HepG2 (cell line): ENCODE measurements around the gene C14orf119. TPM values are rescaled to one million over a fixed set of nuclear protein-coding genes. Genes with fewer than 3 reads are reported as not detected.

ENCODE experiments used
- ATAC-seq: fragments of 200-7000 bp; cut with Tn5 transposase; 3 replicates; pipeline ENCODE4 v1.9.1; 2020; ENCODE audit warnings: mild to moderate bottlenecking, moderate library complexity
- BruUV-seq: library from RNA; stranded (reverse); fragments of 400-500 nt; replicated peaks from 2 replicates; lab custom pipeline; 2021; lab: Mats Ljungman, UMichigan
- CTCF ChIA-PET: fragments of 300-600 bp; formaldehyde crosslinking; extraction: SDS; loops from one replicate; lab custom pipeline; 2021; ENCODE audit warnings: low total read pairs, inconsistent platforms, low intra/inter-chr PET ratio; lab: Yijun Ruan, JAX
- POLR2A ChIA-PET: fragments of 350-600 bp; sonication (Branson Sonifier 250); formaldehyde crosslinking; loops from one replicate; lab custom pipeline; 2020; ENCODE audit warnings: antibody characterized with exemption, inconsistent platforms; lab: Yijun Ruan, JAX
- DNase-seq: peaks from one replicate; pipeline ENCODE4 v3.0.0-alpha.2; 2015; ENCODE audit warnings: low spot score
- FAIRE-seq: peaks from 3 replicates; lab custom pipeline; 2011; peaks lifted over from hg19 to GRCh38; lab: Jason Lieb, UNC
- H2AFZ ChIP-seq: one replicate; pipeline ENCODE4 v1.6.1; 2011; ENCODE audit warnings: low read length, inconsistent platforms
- H3K27ac ChIP-seq: fragments of 300-600 bp; 3 replicates; pipeline ENCODE4 v1.8.0; 2011; ENCODE audit warnings: mixed run types, mild to moderate bottlenecking, mixed read lengths, low read length, inconsistent platforms; ENCODE audit not compliant: insufficient read depth; ENCODE audit errors: extremely low read length
- H3K27me3 ChIP-seq, 2 experiments: fragments of 200-600 bp in 1 of 2; 2 replicates in 1 of 2; 3 replicates in 1 of 2; pipeline versions ENCODE4 v1.6.0 to v1.8.0; 2011; ENCODE audit warnings: low read length in 2 of 2, mild to moderate bottlenecking in 2 of 2, moderate library complexity in 2 of 2, inconsistent platforms in 1 of 2; ENCODE audit not compliant: insufficient read depth in 2 of 2, control insufficient read depth in 1 of 2
- H3K36me3 ChIP-seq, 2 experiments: fragments of 200-600 bp in 1 of 2; replicated peaks in 1 of 2; 2 replicates in 1 of 2; 3 replicates in 1 of 2; pipeline versions ENCODE4 v1.5.1 to v1.8.0; 2011; ENCODE audit warnings: low read length in 2 of 2, inconsistent platforms in 1 of 2; ENCODE audit not compliant: insufficient read depth in 2 of 2, control insufficient read depth in 1 of 2
- H3K4me1 ChIP-seq: 2 replicates; pipeline ENCODE4 v1.5.1; 2012; ENCODE audit warnings: low read length, inconsistent platforms; ENCODE audit not compliant: insufficient read depth
- H3K4me2 ChIP-seq: 2 replicates; pipeline ENCODE4 v1.6.0; 2011; ENCODE audit warnings: low read depth, low read length, inconsistent platforms
- H3K4me3 ChIP-seq, 3 experiments: fragments of 200-600 bp in 1 of 3; sonication (generic), shearing (Covaris generic) in 1 of 3; replicated peaks in 1 of 3; 2 replicates each; pipeline ENCODE4 v1.5.1; 2011 to 2016; ENCODE audit warnings: low read length in 3 of 3, inconsistent platforms in 2 of 3, low read depth in 2 of 3, mild to moderate bottlenecking in 2 of 3, control low read depth in 1 of 3, mixed read lengths in 1 of 3; ENCODE audit not compliant: insufficient read depth in 1 of 3
- H3K79me2 ChIP-seq: one replicate; pipeline ENCODE4 v1.6.1; 2011; ENCODE audit warnings: low read length, inconsistent platforms; ENCODE audit not compliant: insufficient read depth
- H3K9ac ChIP-seq: 2 replicates; pipeline ENCODE4 v1.6.0; 2011; ENCODE audit warnings: mild to moderate bottlenecking, low read depth, low read length, inconsistent platforms; ENCODE audit not compliant: insufficient read depth
- H3K9me3 ChIP-seq: 2 replicates; pipeline ENCODE4 v1.5.1; 2012; ENCODE audit warnings: mild to moderate bottlenecking, low read length
- H4K20me1 ChIP-seq: 2 replicates; pipeline ENCODE4 v1.6.0; 2011; ENCODE audit warnings: inconsistent platforms, mild to moderate bottlenecking, low read length, moderate library complexity; ENCODE audit not compliant: insufficient read depth
- ARHGAP35 ChIP-seq: sonication (generic); formaldehyde crosslinking; IDR thresholded peaks from 2 replicates; pipeline ENCODE4 v1.9.0; 2022; ENCODE audit warnings: mild to moderate bottlenecking, inconsistent platforms, moderate library complexity, missing genetic modification reagents, borderline replicate concordance
- BORCS8-MEF2B ChIP-seq: sonication (generic); formaldehyde crosslinking; IDR thresholded peaks from 2 replicates; pipeline ENCODE4 v1.8.0; 2022; ENCODE audit warnings: mild to moderate bottlenecking, missing genetic modification reagents
- CSRNP1 ChIP-seq: sonication (generic); formaldehyde crosslinking; IDR thresholded peaks from 2 replicates; pipeline ENCODE4 v1.8.1; 2023; ENCODE audit warnings: mild to moderate bottlenecking, missing genetic modification reagents
- DNMT1 ChIP-seq: sonication (generic); formaldehyde crosslinking; IDR thresholded peaks from 2 replicates; pipeline ENCODE4 v1.5.1; 2020; ENCODE audit warnings: mild to moderate bottlenecking, missing genetic modification reagents
- HHEX ChIP-seq: IDR thresholded peaks from 2 replicates; pipeline ENCODE4 v1.6.1; 2016; ENCODE audit warnings: control low read depth
- IKZF4 ChIP-seq: sonication (generic); formaldehyde crosslinking; IDR thresholded peaks from 2 replicates; pipeline ENCODE4 v1.5.1; 2020; ENCODE audit warnings: borderline replicate concordance, mild to moderate bottlenecking, low read depth, missing genetic modification reagents; ENCODE audit errors: not compliant biosample characterization
- RAD51 ChIP-seq: fragments of 450-650 bp; IDR thresholded peaks from 2 replicates; pipeline ENCODE4 v1.6.1; 2016; ENCODE audit warnings: borderline replicate concordance
- RCOR2 ChIP-seq: IDR thresholded peaks from 2 replicates; pipeline ENCODE4 v1.6.1; 2016; ENCODE audit warnings: missing biosample characterization, missing genetic modification reagents
- RXRB ChIP-seq: IDR thresholded peaks from 2 replicates; pipeline ENCODE4 v1.6.1; 2016; ENCODE audit warnings: borderline replicate concordance, missing genetic modification reagents, missing compliant biosample characterization
- SNAPC2 ChIP-seq: sonication (generic); formaldehyde crosslinking; IDR thresholded peaks from 2 replicates; pipeline ENCODE4 v1.8.1; 2022; ENCODE audit warnings: mild to moderate bottlenecking, missing genetic modification reagents
- SRY ChIP-seq: sonication (generic); formaldehyde crosslinking; IDR thresholded peaks from 2 replicates; pipeline ENCODE4 v1.8.0; 2022; ENCODE audit warnings: mild to moderate bottlenecking, missing genetic modification reagents
- THYN1 ChIP-seq: sonication (generic); formaldehyde crosslinking; IDR thresholded peaks from 2 replicates; pipeline ENCODE4 v1.8.1; 2023; ENCODE audit warnings: low read depth, mild to moderate bottlenecking, moderate library complexity, missing genetic modification reagents, borderline replicate concordance
- ZFP37 ChIP-seq: sonication (generic); formaldehyde crosslinking; IDR thresholded peaks from 2 replicates; pipeline ENCODE4 v1.4.0; 2020; ENCODE audit warnings: missing genetic modification reagents, borderline replicate concordance
- ZNF18 ChIP-seq: sonication (generic); formaldehyde crosslinking; IDR thresholded peaks from 2 replicates; pipeline ENCODE4 v1.8.0; 2022; ENCODE audit warnings: mild to moderate bottlenecking, missing genetic modification reagents; ENCODE audit not compliant: insufficient replicate concordance
- ZNF234 ChIP-seq: sonication (generic); formaldehyde crosslinking; conservative IDR thresholded peaks from 2 replicates; pipeline ENCODE4 v1.5.1; 2020; ENCODE audit warnings: mild to moderate bottlenecking, missing genetic modification reagents
- ZNF331 ChIP-seq: sonication (generic); formaldehyde crosslinking; IDR thresholded peaks from 2 replicates; pipeline ENCODE4 v1.4.0; 2020; ENCODE audit warnings: missing genetic modification reagents
- ZNF44 ChIP-seq: sonication (generic); formaldehyde crosslinking; IDR thresholded peaks from 2 replicates; pipeline ENCODE4 v1.5.1; 2020; ENCODE audit warnings: mild to moderate bottlenecking, missing genetic modification reagents
- ZNF598 ChIP-seq: sonication (generic); formaldehyde crosslinking; IDR thresholded peaks from 2 replicates; pipeline ENCODE4 v1.5.1; 2020; ENCODE audit warnings: mild to moderate bottlenecking, missing genetic modification reagents, borderline replicate concordance
- ZNF781 ChIP-seq: sonication (generic); formaldehyde crosslinking; IDR thresholded peaks from 2 replicates; pipeline ENCODE4 v1.5.1; 2020; ENCODE audit warnings: borderline replicate concordance, mild to moderate bottlenecking, missing genetic modification reagents; ENCODE audit errors: not compliant biosample characterization
- WGBS: methylation state at CpG from one replicate; pipeline ENCODE4 v1.1.6; 2017; ENCODE audit warnings: low lambda C conversion rate; 5-methylcytosine and 5-hydroxymethylcytosine counted together
- in situ Hi-C: cut with HindIII; loops from 2 replicates; pipeline ENCODE4 v1.10.0; 2017; ENCODE audit warnings: low pct_unique_long_range_greater_than_20kb; ENCODE audit not compliant: extremely low pct_ligation_motif_present
- intact Hi-C: fragments of 100-400 bp; cut with micrococcal nuclease; formaldehyde crosslinking; loops from one replicate; pipeline ENCODE4 v1.10.0; 2022; ENCODE audit not compliant: unreplicated experiment
- polyA plus RNA-seq, 8 experiments: library from polyadenylated mRNA; depleted of rRNA in 3 of 8; stranded (reverse) in 7 of 8; unstranded in 1 of 8; fragments of >200 nt; fragmentation: Illumina TruSeq in 4 of 8; extraction: Trizol in 4 of 8; gene quantifications; 2 replicates each; pipeline versions ENCODE4 v1.2.1 to v1.2.3, GENCODE V29; 2011 to 2016; ENCODE audit warnings: low read depth in 4 of 8, missing spikeins in 1 of 8, mixed read lengths in 1 of 8; ENCODE audit not compliant: insufficient read depth in 1 of 8
- total RNA-seq, 5 experiments: library from RNA; depleted of rRNA; stranded (reverse); fragments of >200 nt; fragmentation: Illumina TruSeq; extraction: Trizol; gene quantifications; 2 replicates each; pipeline ENCODE4 v1.2.3, GENCODE V29; 2016; ENCODE audit warnings: low read depth in 1 of 5

C14orf119 gene
- total and polyA plus RNA-seq, 2 of the 13 experiments (the other 11 are each of a cell fraction or from before 2014, with no cell fraction given) = 117 to 206 TPM

- CTCF ChIA-PET = no interaction called here
- no peak for ATAC-seq
- in situ Hi-C loops = no loop called here
- TF ChIP-seq DNMT1 (no peak), ARHGAP35 (CRISPR knock-in tag) (no peak), ZNF44 (CRISPR knock-in tag) (0 out of 2 replicates have a peak, but pooled peaks have one; percentile 55), ZNF331 (CRISPR knock-in tag) (no peak), BORCS8-MEF2B (0 out of 2 replicates have a peak, but pooled peaks have one; percentile 37), RAD51 (no peak), ZNF18 (CRISPR knock-in tag) (no peak), SRY (CRISPR knock-in tag) (0 out of 2 replicates have a peak, but pooled peaks have one; percentile 55), HHEX (CRISPR knock-in tag) (no peak), RXRB (no peak), IKZF4 (CRISPR knock-in tag) (no peak), THYN1 (CRISPR knock-in tag) (peak; percentile 91; the same call in 1 of the 2 replicates), SNAPC2 (0 out of 2 replicates have a peak, but pooled peaks have one; percentile 46), ZNF781 (CRISPR knock-in tag) (no peak), ZFP37 (CRISPR knock-in tag) (no peak), ZNF598 (CRISPR knock-in tag) (0 out of 2 replicates have a peak, but pooled peaks have one; percentile 48), ZNF234 (CRISPR knock-in tag) (no peak), RCOR2 (no peak), CSRNP1 (CRISPR knock-in tag) (0 out of 2 replicates have a peak, but pooled peaks have one; percentile 31)
Observed at GRCh38 chr14:23091294-23092225, 3.7 kb upstream of the C14orf119 start.

More at GRCh38 chr14:23091294-23092225, 3.7 kb upstream of the C14orf119 start:
- Histone ChIP-seq H3K27ac (no peak overlapping the region), H3K4me3 (no peak overlapping the region), H2AFZ (no peak overlapping the region), H3K9me3 (no peaks in the 10 kb centered on the region), H3K9ac (no peak overlapping the region), H3K79me2 (peaks cover 62% of the 10 kb centered on the region), H3K27me3 (no peaks in the 10 kb centered on the region; a peak in 1 of 5 replicates), H3K36me3 (peaks cover 32 to 68% of the 10 kb centered on the region in 2 experiments), H3K4me2 (no peak overlapping the region), H4K20me1 (peaks cover 28% of the 10 kb centered on the region), H3K4me1 (peaks cover 23% of the 10 kb centered on the region)
- no peak for DNase-seq
- 89% methylated on average over 12 of the region's 12 CpGs for WGBS
- no TSS peak for BruUV-seq
- POLR2A ChIA-PET = interaction anchor here (0.7 to 1.3 kb wide), 3 partner anchors 20 to 81 kb away, joined by 3 read pairs; no protein-coding TSS in a partner anchor
- no peak for FAIRE-seq
- intact Hi-C loops = loop anchor here (10.0 kb wide), 1 partner anchor 1023 kb away; the partner anchor contains the start of genes DCAF11 and NRL
